ENCODE results near the gene PRDM15.

The PRDM15 gene

DNA sequence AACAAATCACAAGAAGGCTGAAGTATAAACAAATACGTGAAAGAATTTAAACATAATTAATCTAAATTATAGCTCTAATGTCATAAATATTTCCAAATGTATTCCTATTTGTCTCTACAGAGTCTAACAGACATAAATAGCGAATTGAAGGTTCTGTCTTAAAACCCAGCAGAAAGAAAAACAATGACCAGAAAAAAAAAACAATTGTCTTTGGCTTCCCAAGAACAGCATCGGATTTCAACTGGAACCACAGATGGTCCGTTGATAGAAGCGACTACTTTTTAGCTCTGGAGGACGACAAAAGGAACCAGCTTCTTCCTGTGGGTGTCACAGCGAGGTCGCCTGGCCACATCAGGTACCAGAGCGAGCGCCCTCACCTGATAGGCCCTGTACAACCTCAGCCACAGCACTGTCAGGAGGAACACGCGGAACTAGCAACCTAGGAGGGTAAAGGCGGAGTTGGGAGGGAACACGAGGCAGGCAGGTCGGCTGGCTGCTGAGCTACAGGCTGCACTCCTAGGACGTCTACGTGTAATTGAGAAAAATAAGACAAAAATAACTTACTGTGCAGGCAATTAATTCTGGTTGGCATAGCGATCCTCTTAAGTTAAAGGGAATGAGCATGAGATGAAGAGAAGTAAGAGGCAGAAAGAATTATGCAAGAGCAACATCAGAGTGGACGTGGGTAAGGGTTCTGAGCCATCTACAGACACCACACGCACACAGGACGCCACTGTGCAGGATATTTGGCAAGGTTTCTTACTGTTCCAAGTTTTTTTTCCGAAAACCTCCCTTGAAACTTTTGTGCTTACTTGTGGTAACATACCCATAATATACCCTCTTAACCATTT is 16.7 kb upstream of the PRDM15 start:
- Histone ChIP-seq H3K79me2 (ENCODE audit: control insufficient read depth, insufficient read depth, low read length, unreplicated experiment) (no peaks in the 10 kb centered on the region), H3K27ac (ENCODE audit: low read depth, low read length) (no peak overlapping the region), H3K36me3 (ENCODE audit: insufficient read depth, low read length) (0 out of 2 replicates have a peak, but pooled peaks cover under 1% of the 10 kb centered on the region), H3K4me1 (ENCODE audit: control insufficient read depth, insufficient read depth, low read length, unreplicated experiment) (peaks cover 13% of the 10 kb centered on the region), H3K4me3 (ENCODE audit: low read depth, low read length) (no peak overlapping the region), H2AFZ (ENCODE audit: low read length, unreplicated experiment) (no peak overlapping the region), H3K27me3 (ENCODE audit: insufficient read depth, low read length) (no peaks in the 10 kb centered on the region)

DNA sequence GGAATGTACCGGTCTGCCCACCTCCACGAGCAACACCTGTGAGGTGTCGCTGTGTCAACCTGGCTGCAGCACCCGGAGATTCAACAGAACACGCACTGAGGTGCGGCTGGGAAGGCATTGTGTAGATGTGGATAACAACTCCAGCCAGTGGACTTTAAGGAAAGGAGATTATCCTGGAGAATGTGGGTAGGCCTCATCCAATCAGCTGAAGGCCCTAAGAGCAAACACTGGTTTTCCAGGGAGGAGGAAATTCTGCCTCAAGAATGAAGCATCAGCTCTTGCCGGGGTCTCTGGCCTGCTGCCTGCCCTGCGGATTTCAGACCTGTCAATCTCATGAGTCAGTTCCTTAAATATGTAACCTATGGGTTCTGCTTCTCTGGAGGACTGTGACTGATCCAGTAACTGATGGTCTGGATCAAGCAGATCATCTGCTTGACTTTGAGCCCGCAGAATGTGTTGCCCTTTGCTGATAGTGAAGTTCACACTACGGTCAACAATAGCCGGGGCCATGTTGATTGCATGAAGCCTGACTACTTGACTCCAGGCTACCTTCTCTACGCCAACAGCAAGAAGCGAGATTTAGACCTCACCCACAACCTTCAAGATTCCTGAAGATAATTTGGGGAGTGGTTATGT is 15.9 kb upstream of the PRDM15 start:
- no peak overlapping the region for H3K27ac ChIP-seq (ENCODE audit: low read depth, low read length)
- H3K4me3 ChIP-seq (ENCODE audit: low read depth, low read length): no peak overlapping the region
- H3K36me3 ChIP-seq (ENCODE audit: insufficient read depth, low read length): no peaks in the 10 kb centered on the region
- no peaks in the 10 kb centered on the region for H3K27me3 ChIP-seq (ENCODE audit: insufficient read depth, low read length)
- H3K79me2 ChIP-seq (ENCODE audit: control insufficient read depth, insufficient read depth, low read length, unreplicated experiment): no peaks in the 10 kb centered on the region
- no peak overlapping the region for H2AFZ ChIP-seq (ENCODE audit: low read length, unreplicated experiment)
- peaks cover 13% of the 10 kb centered on the region for H3K4me1 ChIP-seq (ENCODE audit: control insufficient read depth, insufficient read depth, low read length, unreplicated experiment)

DNA sequence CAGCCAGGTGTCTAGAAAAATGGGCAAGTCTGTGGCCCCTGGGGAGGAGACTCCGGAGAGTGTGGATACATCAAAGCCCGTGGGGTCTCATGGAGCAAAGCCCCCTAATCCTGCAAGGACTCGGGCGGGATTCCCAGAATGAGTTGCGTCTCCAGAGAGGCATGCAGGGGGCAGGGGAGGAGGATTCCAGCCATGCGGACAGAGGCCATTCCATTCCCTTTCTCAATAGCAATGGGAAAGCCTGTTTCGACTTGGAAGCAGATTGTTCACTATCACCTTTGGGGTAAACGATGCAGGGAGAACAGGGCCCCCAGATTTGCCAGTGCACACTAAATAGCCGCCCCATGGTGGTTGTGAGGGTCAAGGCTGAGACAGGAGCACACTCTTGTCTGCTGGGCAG is 15.4 kb upstream of the PRDM15 start:
- peaks cover 13% of the 10 kb centered on the region for H3K4me1 ChIP-seq (ENCODE audit: control insufficient read depth, insufficient read depth, low read length, unreplicated experiment)
- no peaks in the 10 kb centered on the region for H3K36me3 ChIP-seq (ENCODE audit: insufficient read depth, low read length)
- no peaks in the 10 kb centered on the region for H3K79me2 ChIP-seq (ENCODE audit: control insufficient read depth, insufficient read depth, low read length, unreplicated experiment)
- no peak overlapping the region for H2AFZ ChIP-seq (ENCODE audit: low read length, unreplicated experiment)
- no peaks in the 10 kb centered on the region for H3K27me3 ChIP-seq (ENCODE audit: insufficient read depth, low read length)
- no peak overlapping the region for H3K27ac ChIP-seq (ENCODE audit: low read depth, low read length)
- no peak overlapping the region for H3K4me3 ChIP-seq (ENCODE audit: low read depth, low read length)

DNA sequence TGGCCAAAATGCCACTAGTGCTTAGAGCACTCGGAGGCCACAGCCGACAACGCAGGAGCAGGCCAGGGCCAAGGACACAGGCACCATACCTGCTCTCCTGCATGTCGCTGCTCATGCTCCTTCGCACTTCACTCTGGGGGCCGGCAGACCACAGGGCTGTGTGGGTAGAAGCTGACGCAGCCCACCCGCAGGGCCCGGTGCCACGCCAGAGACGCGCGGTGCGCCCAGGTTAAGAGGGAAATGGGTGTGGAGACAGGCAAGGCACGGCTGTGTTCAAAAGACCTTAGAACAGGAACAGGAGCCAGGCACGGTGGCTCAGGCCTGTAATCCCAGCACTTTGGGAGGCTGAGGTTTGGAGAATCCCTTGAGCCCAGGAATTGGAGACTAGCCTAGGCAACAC is 13.6 kb upstream of the PRDM15 start:
- Histone ChIP-seq H3K4me3 (ENCODE audit: low read depth, low read length) (no peak overlapping the region), H3K4me1 (ENCODE audit: control insufficient read depth, insufficient read depth, low read length, unreplicated experiment) (peaks cover 13% of the 10 kb centered on the region), H3K27me3 (ENCODE audit: insufficient read depth, low read length) (no peaks in the 10 kb centered on the region), H3K36me3 (ENCODE audit: insufficient read depth, low read length) (no peaks in the 10 kb centered on the region), H2AFZ (ENCODE audit: low read length, unreplicated experiment) (no peak overlapping the region), H3K27ac (ENCODE audit: low read depth, low read length) (no peak overlapping the region), H3K79me2 (ENCODE audit: control insufficient read depth, insufficient read depth, low read length, unreplicated experiment) (no peaks in the 10 kb centered on the region)

DNA sequence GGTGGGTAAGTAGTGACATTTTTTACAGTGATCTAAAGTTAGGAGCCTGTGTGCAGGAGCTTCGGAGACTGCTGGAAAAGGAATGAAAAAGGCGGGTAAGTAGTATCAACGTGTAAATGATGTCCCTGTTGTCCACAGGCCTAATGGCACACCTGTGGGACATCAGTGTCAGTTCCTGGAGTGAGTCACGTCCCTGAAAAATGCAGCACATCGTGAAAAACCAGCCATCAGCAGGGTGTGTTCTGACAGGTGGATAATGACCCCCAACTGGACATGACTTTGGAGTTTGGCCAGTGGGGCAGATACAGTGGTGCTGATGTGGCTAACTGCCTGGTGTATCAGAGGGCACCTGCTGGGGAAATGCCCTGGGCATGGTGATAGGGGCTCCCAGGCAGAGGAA is 12.0 kb upstream of the PRDM15 start:
- Histone ChIP-seq H3K4me3 (ENCODE audit: low read depth, low read length) (no peak overlapping the region), H2AFZ (ENCODE audit: low read length, unreplicated experiment) (no peak overlapping the region), H3K4me1 (ENCODE audit: control insufficient read depth, insufficient read depth, low read length, unreplicated experiment) (peaks cover 13% of the 10 kb centered on the region), H3K36me3 (ENCODE audit: insufficient read depth, low read length) (no peaks in the 10 kb centered on the region), H3K79me2 (ENCODE audit: control insufficient read depth, insufficient read depth, low read length, unreplicated experiment) (no peaks in the 10 kb centered on the region), H3K27me3 (ENCODE audit: insufficient read depth, low read length) (no peaks in the 10 kb centered on the region), H3K27ac (ENCODE audit: low read depth, low read length) (no peak overlapping the region)

DNA sequence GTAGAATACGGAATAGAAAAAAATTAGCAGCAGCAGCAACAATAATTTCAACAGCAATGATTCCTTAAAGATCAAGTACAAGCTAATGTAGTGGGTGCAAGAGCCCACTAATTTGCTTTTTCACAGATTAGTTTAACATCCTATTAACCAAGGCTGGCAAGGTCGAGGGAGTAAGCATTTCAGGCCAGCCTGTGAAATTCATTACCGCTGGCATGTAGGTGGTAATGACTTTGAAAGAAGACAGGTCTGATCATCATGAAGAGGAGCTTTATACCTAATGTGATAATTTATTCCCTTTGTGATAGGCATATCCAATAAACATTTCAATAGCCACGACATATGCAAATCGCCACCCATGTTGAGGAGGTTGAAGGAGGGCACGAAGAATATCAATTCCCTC is 11.2 kb upstream of the PRDM15 start:
- H2AFZ ChIP-seq (ENCODE audit: low read length, unreplicated experiment): no peak overlapping the region
- H3K4me1 ChIP-seq (ENCODE audit: control insufficient read depth, insufficient read depth, low read length, unreplicated experiment): peaks cover 6% of the 10 kb centered on the region
- no peak overlapping the region for H3K4me3 ChIP-seq (ENCODE audit: low read depth, low read length)
- H3K27ac ChIP-seq (ENCODE audit: low read depth, low read length): no peak overlapping the region
- H3K36me3 ChIP-seq (ENCODE audit: insufficient read depth, low read length): no peaks in the 10 kb centered on the region
- H3K79me2 ChIP-seq (ENCODE audit: control insufficient read depth, insufficient read depth, low read length, unreplicated experiment): no peaks in the 10 kb centered on the region
- no peaks in the 10 kb centered on the region for H3K27me3 ChIP-seq (ENCODE audit: insufficient read depth, low read length)

DNA sequence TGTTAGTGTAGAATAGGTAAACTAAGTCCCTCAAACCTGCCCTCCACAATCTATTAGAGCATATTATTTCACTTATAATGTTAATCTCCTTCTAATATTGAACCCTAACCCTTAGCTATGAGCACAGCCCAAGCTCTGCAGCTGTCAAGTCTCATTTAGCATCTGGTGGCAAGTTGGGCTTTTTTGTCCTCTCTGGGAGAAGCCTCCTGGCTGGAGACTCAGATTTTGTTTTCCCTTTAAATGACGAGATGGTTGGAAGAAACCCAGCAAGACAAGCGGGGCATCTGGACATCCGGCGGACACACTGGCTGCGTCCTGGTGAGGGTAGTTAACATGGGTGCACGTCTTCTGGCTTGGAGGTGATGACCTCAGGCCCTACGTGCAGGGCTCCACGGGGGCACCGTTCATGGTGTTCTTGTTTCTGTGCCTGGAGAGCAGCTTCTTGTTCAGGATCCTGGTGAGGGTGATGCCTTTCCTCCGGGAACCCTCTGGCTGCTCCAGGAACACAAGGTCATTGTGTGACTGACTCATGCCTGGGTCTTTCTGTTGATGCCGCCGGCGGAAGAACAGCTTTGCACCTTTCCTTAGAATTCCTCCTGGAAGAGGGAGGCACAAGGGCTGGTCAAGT is 9.7 kb upstream of the PRDM15 start:
- Histone ChIP-seq H3K36me3 (ENCODE audit: insufficient read depth, low read length) (no peaks in the 10 kb centered on the region), H3K4me1 (ENCODE audit: control insufficient read depth, insufficient read depth, low read length, unreplicated experiment) (no peaks in the 10 kb centered on the region), H3K4me3 (ENCODE audit: low read depth, low read length) (no peak overlapping the region), H3K27ac (ENCODE audit: low read depth, low read length) (no peak overlapping the region), H3K27me3 (ENCODE audit: insufficient read depth, low read length) (no peaks in the 10 kb centered on the region), H3K79me2 (ENCODE audit: control insufficient read depth, insufficient read depth, low read length, unreplicated experiment) (no peaks in the 10 kb centered on the region), H2AFZ (ENCODE audit: low read length, unreplicated experiment) (no peak overlapping the region)

DNA sequence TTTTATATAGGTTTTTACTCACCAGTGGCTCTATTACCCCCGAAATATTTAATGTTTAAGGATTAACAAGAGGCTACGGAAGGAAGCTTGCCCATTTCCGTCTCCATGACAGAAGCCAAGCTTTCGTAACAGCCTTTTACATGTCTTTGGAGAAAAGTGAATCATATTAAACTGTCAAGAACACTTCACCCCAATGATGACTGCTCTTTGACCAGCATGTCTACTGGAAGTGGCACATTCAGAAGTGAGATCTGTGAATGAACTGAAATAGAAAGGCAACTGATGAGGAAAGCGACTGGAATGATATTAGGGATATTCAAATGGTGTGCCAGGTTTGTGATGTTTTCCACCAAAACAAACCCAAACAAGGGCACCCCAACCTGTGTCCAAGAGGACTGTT is 8.5 kb upstream of the PRDM15 start:
- H3K27me3 ChIP-seq (ENCODE audit: insufficient read depth, low read length): no peaks in the 10 kb centered on the region
- no peak overlapping the region for H3K27ac ChIP-seq (ENCODE audit: low read depth, low read length)
- no peaks in the 10 kb centered on the region for H3K36me3 ChIP-seq (ENCODE audit: insufficient read depth, low read length)
- H3K79me2 ChIP-seq (ENCODE audit: control insufficient read depth, insufficient read depth, low read length, unreplicated experiment): no peaks in the 10 kb centered on the region
- no peaks in the 10 kb centered on the region for H3K4me1 ChIP-seq (ENCODE audit: control insufficient read depth, insufficient read depth, low read length, unreplicated experiment)
- H3K4me3 ChIP-seq (ENCODE audit: low read depth, low read length): no peak overlapping the region
- no peak overlapping the region for H2AFZ ChIP-seq (ENCODE audit: low read length, unreplicated experiment)

DNA sequence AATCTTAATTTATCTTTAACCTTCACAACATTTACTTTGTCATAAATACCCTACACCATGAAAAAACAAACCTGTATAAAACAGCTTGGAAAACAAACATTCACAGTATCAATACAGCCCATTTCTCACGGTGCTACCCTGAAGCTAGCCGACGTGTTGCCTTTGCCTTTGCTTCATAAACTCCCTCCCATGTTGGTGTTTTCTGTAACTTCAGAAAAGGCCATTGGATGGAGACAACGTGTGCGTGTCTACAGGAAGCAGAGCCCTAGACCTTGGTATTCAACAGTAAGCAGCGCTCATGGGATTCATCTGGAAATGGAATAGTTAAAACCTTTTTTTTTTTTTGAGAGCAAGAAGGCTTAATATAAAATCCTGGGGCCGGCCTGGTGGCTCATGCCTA is 7.2 kb upstream of the PRDM15 start:
- Histone ChIP-seq H3K4me1 (ENCODE audit: control insufficient read depth, insufficient read depth, low read length, unreplicated experiment) (no peaks in the 10 kb centered on the region), H3K36me3 (ENCODE audit: insufficient read depth, low read length) (no peaks in the 10 kb centered on the region), H3K27me3 (ENCODE audit: insufficient read depth, low read length) (no peaks in the 10 kb centered on the region), H3K4me3 (ENCODE audit: low read depth, low read length) (no peak overlapping the region), H3K79me2 (ENCODE audit: control insufficient read depth, insufficient read depth, low read length, unreplicated experiment) (no peaks in the 10 kb centered on the region), H2AFZ (ENCODE audit: low read length, unreplicated experiment) (no peak overlapping the region), H3K27ac (ENCODE audit: low read depth, low read length) (no peak overlapping the region)

DNA sequence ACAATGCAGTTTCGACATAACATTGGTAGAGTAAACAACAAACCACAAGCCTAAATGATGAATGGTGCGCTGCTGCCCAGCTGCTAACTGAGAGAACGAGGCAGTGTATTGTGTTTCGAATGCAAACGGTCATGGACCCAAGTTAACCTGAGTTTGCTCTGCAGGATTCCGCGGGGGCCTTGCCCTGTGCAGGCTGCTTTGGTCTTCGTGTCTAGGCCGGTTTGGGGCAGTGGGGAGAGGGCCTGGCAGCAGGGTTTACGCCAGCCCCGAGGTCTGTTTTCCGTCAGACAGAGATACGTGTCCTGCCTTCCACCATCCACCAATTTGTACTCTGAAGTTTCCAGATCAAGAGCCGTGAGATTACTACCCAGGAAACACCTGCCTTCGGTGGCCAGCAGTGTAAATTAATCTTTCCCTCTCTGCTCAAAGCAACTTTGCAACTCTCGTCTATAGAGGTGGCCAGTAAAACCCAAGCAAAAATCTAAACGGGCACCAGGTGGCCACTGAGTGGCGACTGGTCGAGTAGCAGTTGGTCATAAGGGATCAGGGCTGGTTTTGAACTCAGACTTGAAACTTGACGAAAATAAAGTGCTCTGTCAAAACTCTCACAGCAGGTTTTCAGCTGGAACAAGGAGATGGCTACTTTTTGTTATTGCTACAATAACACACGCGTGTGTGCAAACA is 6.3 kb upstream of the PRDM15 start:
- no peak overlapping the region for H3K27ac ChIP-seq (ENCODE audit: low read depth, low read length)
- H3K27me3 ChIP-seq (ENCODE audit: insufficient read depth, low read length): no peaks in the 10 kb centered on the region
- H2AFZ ChIP-seq (ENCODE audit: low read length, unreplicated experiment): no peak overlapping the region
- H3K36me3 ChIP-seq (ENCODE audit: insufficient read depth, low read length): no peaks in the 10 kb centered on the region
- H3K4me3 ChIP-seq (ENCODE audit: low read depth, low read length): no peak overlapping the region
- no peaks in the 10 kb centered on the region for H3K4me1 ChIP-seq (ENCODE audit: control insufficient read depth, insufficient read depth, low read length, unreplicated experiment)
- H3K79me2 ChIP-seq (ENCODE audit: control insufficient read depth, insufficient read depth, low read length, unreplicated experiment): no peaks in the 10 kb centered on the region

Data from ACC112 (cell line).